Suppressor macrophage (primary cell): ENCODE measurements around the gene NUFIP1.
"Not testable (repeated sequence)": the region's sequence is repeated elsewhere in the genome, so short reads cannot be mapped to it uniquely, and the experiment has no call there.

Source experiments
- DNase-seq, 4 experiments: peaks; one replicate each; pipeline ENCODE4 v3.0.0-alpha.2; 2020 to 2022

NUFIP1 gene

GRCh38 chr13:44919104-44919804 lies 70.0 kb downstream of the NUFIP1 start:
- DNase-seq: no peak

- peak; percentile 90 to 95 (median 93) for DNase-seq
These were observed 70.8 kb downstream of the NUFIP1 start for GRCh38 chr13:44918326-44919103.

GRCh38 chr13:44917589-44918325 lies 71.5 kb downstream of the NUFIP1 start:
- DNase-seq: peak; percentile 95 to 99 (median 96)

- no peak for DNase-seq
These were observed 76.8 kb downstream of the NUFIP1 start for GRCh38 chr13:44912278-44913016.

GRCh38 chr13:44908712-44909111 lies 80.6 kb downstream of the NUFIP1 start:
- no peak for DNase-seq

GRCh38 chr13:44908266-44908665 lies 81.0 kb downstream of the NUFIP1 start:
- no peak for DNase-seq

- no peak for DNase-seq
These were observed 82.6 kb downstream of the NUFIP1 start for GRCh38 chr13:44906713-44907112.

- DNase-seq: no peak
These were observed 83.0 kb downstream of the NUFIP1 start for GRCh38 chr13:44906230-44906629.

- DNase-seq: no peak
These were observed 83.7 kb downstream of the NUFIP1 start for GRCh38 chr13:44905556-44905955.

GRCh38 chr13:44904967-44905366 lies 84.3 kb downstream of the NUFIP1 start:
- DNase-seq: no peak

GRCh38 chr13:44903574-44903985 lies 85.7 kb downstream of the NUFIP1 start:
- DNase-seq: no peak

GRCh38 chr13:44902738-44903137 lies 86.5 kb downstream of the NUFIP1 start:
- DNase-seq: no peak

GRCh38 chr13:44899967-44900366 lies 89.3 kb downstream of the NUFIP1 start:
- no peak for DNase-seq

- DNase-seq: not testable (repeated sequence)
These were observed 91.0 kb downstream of the NUFIP1 start for GRCh38 chr13:44898308-44898707.

- DNase-seq: no peak
These were observed 93.3 kb downstream of the NUFIP1 start for GRCh38 chr13:44895953-44896335.

- DNase-seq: no peak
These were observed 93.9 kb downstream of the NUFIP1 start for GRCh38 chr13:44895264-44895952.

GRCh38 chr13:44894001-44894770 lies 95.1 kb downstream of the NUFIP1 start:
- DNase-seq: no peak
